HEK293T (cell line): ENCODE data around the gene CIBAR2.

Experiments used
- ARNT ChIP-seq: fragments of 450-650 bp; IDR thresholded peaks from 2 replicates; pipeline ENCODE4 v1.6.1; 2017; ENCODE audit warnings: mild to moderate bottlenecking
- BHLHE40 ChIP-seq: fragments of 450-650 bp; IDR thresholded peaks from 2 replicates; pipeline ENCODE4 v1.6.1; 2016; ENCODE audit warnings: mild to moderate bottlenecking, moderate library complexity, borderline replicate concordance
- CTBP1 ChIP-seq: fragments of 450-650 bp; IDR thresholded peaks from 2 replicates; pipeline ENCODE4 v1.6.1; 2016; ENCODE audit warnings: borderline replicate concordance
- ELF4 ChIP-seq: fragments of 450-650 bp; IDR thresholded peaks from 2 replicates; pipeline ENCODE4 v1.6.1; 2017; ENCODE audit warnings: antibody characterized with exemption
- FOXA1 ChIP-seq: fragments of 450-650 bp; IDR thresholded peaks from 2 replicates; pipeline ENCODE4 v1.6.1; 2016; ENCODE audit warnings: mild to moderate bottlenecking
- FOXM1 ChIP-seq: fragments of 450-650 bp; IDR thresholded peaks from 2 replicates; pipeline ENCODE4 v1.6.1; 2017; ENCODE audit warnings: mild to moderate bottlenecking, borderline replicate concordance
- HDGF ChIP-seq: fragments of 450-650 bp; IDR thresholded peaks from 2 replicates; pipeline ENCODE4 v1.6.1; 2017; ENCODE audit warnings: antibody characterized with exemption, borderline replicate concordance
- NFRKB ChIP-seq: fragments of 450-650 bp; IDR thresholded peaks from 2 replicates; pipeline ENCODE4 v1.6.1; 2016; ENCODE audit warnings: mild to moderate bottlenecking, moderate library complexity
- PKNOX1 ChIP-seq: fragments of 450-650 bp; IDR thresholded peaks from 2 replicates; pipeline ENCODE4 v1.6.1; 2016
- SP1 ChIP-seq: fragments of 450-650 bp; IDR thresholded peaks from 2 replicates; pipeline ENCODE4 v1.6.1; 2017
- TARDBP ChIP-seq: fragments of 450-650 bp; IDR thresholded peaks from 2 replicates; pipeline ENCODE4 v1.6.1; 2016
- ZNF384 ChIP-seq: fragments of 450-650 bp; IDR thresholded peaks from 2 replicates; pipeline ENCODE4 v1.6.1; 2016

GRCh38 chr16:85117418-85117817 is 5.1 kb upstream of the CIBAR2 start:
- TF ChIP-seq FOXA1 (no peak), BHLHE40 (no peak), PKNOX1 (no peak), FOXM1 (no peak), ARNT (no peak), NFRKB (no peak), SP1 (no peak), HDGF (no peak), ELF4 (no peak), TARDBP (no peak), ZNF384 (no peak), CTBP1 (no peak)
